ENCODE results near the gene RPLP2.

Gene RPLP2

DNA sequence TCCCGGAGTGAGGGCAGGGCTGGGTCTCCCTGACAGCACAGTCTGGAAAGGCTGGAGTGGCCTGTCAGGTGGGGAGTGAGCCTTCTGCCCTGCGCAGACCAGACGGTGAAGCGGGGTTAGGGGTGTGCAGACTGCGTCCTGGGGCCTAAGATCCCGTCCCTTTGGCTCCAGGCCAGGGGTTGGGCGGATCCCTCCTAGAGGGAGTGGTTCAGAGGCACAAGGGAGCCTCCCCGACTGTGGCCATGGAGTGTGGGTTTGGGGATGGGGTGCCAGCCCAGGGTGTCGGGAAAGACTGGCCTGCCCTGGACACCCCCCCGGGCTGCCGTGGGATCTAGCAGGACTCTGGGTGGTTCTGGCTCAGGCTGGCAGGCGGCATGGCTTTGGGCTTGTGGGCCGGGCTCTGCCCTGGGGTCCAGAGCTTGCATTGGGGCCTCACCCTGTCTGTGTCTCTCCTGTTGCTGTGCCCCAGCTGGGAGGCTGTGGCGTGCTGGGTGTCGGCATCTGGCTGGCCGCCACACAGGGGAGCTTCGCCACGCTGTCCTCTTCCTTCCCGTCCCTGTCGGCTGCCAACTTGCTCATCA lies 52.4 kb downstream of the RPLP2 start:
- Histone ChIP-seq H3K9me3 (ENCODE audit: control insufficient read depth in 1 of 2, low read length in 2 of 2) (no peaks in the 10 kb centered on the region), H3K27ac (ENCODE audit: low read depth, low read length) (no peak overlapping the region), H3K4me1 (ENCODE audit: control insufficient read depth in 1 of 2, insufficient read depth in 2 of 2, low read length in 2 of 2) (peaks cover 0 to 16% of the 10 kb centered on the region in 2 donors), H3K4me3 (ENCODE audit: low read depth in 1 of 2, low read length in 2 of 2) (no peak overlapping the region), H3K27me3 (ENCODE audit: control insufficient read depth in 1 of 2, insufficient read depth in 2 of 2, low read length in 2 of 2) (peaks cover 11 to 22% of the 10 kb centered on the region in 2 donors), H3K9ac (ENCODE audit: low read depth in 1 of 2, low read length in 2 of 2) (no peak overlapping the region), H3K36me3 (ENCODE audit: control insufficient read depth in 1 of 2, insufficient read depth in 2 of 2, low read length in 2 of 2) (no peaks in the 10 kb centered on the region)
